H1 (cell line): ENCODE data around the gene MYO15A. TPM values are rescaled to one million over a fixed set of nuclear protein-coding genes. Genes with fewer than 3 reads are reported as not detected.

ENCODE experiments used
- ATF2 ChIP-seq: IDR thresholded peaks from 2 replicates; pipeline ENCODE4 v1.6.1; 2012; ENCODE audit warnings: low read length, inconsistent platforms
- ATF3 ChIP-seq: IDR thresholded peaks from 2 replicates; pipeline ENCODE4 v1.6.1; 2011; ENCODE audit warnings: low read depth, mild to moderate bottlenecking, low read length; ENCODE audit not compliant: insufficient read depth
- CHD2 ChIP-seq: IDR thresholded peaks from 2 replicates; pipeline ENCODE4 v1.6.1; 2012; ENCODE audit warnings: low read length, improper control_type of control experiment
- CTBP2 ChIP-seq: IDR thresholded peaks from 2 replicates; pipeline ENCODE4 v1.7.0; 2011; ENCODE audit warnings: borderline replicate concordance, mild to moderate bottlenecking, moderate library complexity, mixed read lengths, low read length; ENCODE audit not compliant: insufficient read depth, insufficient read length
- FOSL1 ChIP-seq: IDR thresholded peaks from 2 replicates; pipeline ENCODE4 v1.6.1; 2011; ENCODE audit warnings: mild to moderate bottlenecking, low read depth, low read length, moderate library complexity; ENCODE audit not compliant: insufficient read depth
- GABPA ChIP-seq: IDR thresholded peaks from 2 replicates; pipeline ENCODE4 v1.6.1; 2011; ENCODE audit warnings: mild to moderate bottlenecking, low read length, moderate library complexity, borderline replicate concordance; ENCODE audit not compliant: insufficient read depth
- GTF2F1 ChIP-seq: IDR thresholded peaks from 2 replicates; pipeline ENCODE4 v1.6.1; 2012; ENCODE audit warnings: low read depth, low read length, improper control_type of control experiment, borderline replicate concordance
- HDAC2 ChIP-seq, 2 experiments: fragments of 300-600 bp in 1 of 2; sonication (generic) in 1 of 2; IDR thresholded peaks; 2 replicates each; pipeline ENCODE4 v1.6.1; 2011 to 2012; ENCODE audit warnings: low read depth in 2 of 2, low read length in 2 of 2, mild to moderate bottlenecking in 2 of 2, moderate library complexity in 2 of 2, borderline replicate concordance in 1 of 2, inconsistent platforms in 1 of 2
- RBBP5 ChIP-seq: IDR thresholded peaks from 2 replicates; pipeline ENCODE4 v1.7.1; 2012; ENCODE audit warnings: low read depth, mild to moderate bottlenecking, inconsistent platforms, low read length, moderate library complexity, borderline replicate concordance
- RNF2 ChIP-seq: fragments of 200-900, 300-1000 bp; sonication (generic); IDR thresholded peaks from 2 replicates; pipeline ENCODE4 v1.7.1; 2016; ENCODE audit warnings: borderline replicate concordance, low read depth, mild to moderate bottlenecking, antibody characterized with exemption, low read length; ENCODE audit not compliant: poor library complexity, severe bottlenecking; ENCODE audit errors: missing control alignments
- TBP ChIP-seq: IDR thresholded peaks from 2 replicates; pipeline ENCODE4 v1.6.1; 2011; ENCODE audit warnings: low read depth, low read length, improper control_type of control experiment
- TCF12 ChIP-seq: IDR thresholded peaks from 2 replicates; pipeline ENCODE4 v1.6.1; 2011; ENCODE audit warnings: low read depth, mild to moderate bottlenecking, low read length
- USF2 ChIP-seq: IDR thresholded peaks from 2 replicates; pipeline ENCODE4 v1.6.1; 2011; ENCODE audit warnings: low read length, improper control_type of control experiment
- polyA plus RNA-seq, 7 experiments: library from polyadenylated mRNA; depleted of rRNA in 3 of 7; stranded (reverse) in 5 of 7; unstranded in 2 of 7; fragments of >200 nt in 5 of 7; fragments of 200-250 nt in 2 of 7; gene quantifications; 1 replicate in 5 of 7; 2 replicates in 1 of 7; 4 replicates in 1 of 7; pipeline versions ENCODE4 v1.2.1 to v1.2.3, GENCODE V29; 2011 to 2013; ENCODE audit warnings: missing spikeins in 2 of 7, mixed read lengths in 2 of 7
- total RNA-seq: library from RNA; stranded (reverse); fragmentation: NEBNext Ultra II Directional; extraction: Animal tissue kit (Norgen Biotek cat#: 25700); gene quantifications from 2 replicates; pipeline ENCODE4 v1.2.1, GENCODE V29; 2021
- TF ChIP-seq, protein P1 (sequence below), 3 experiments: IDR thresholded peaks; 1 replicate in 2 of 3; 2 replicates in 1 of 3; pipeline versions ENCODE4 v1.5.1 to v1.6.1; 2011; ENCODE audit warnings: low read length in 3 of 3, mild to moderate bottlenecking in 3 of 3, inconsistent platforms in 2 of 3, low read depth in 1 of 3, moderate library complexity in 1 of 3; ENCODE audit not compliant: insufficient read depth in 1 of 3; ENCODE audit errors: control extremely low read depth in 1 of 3

MYO15A gene
- total and polyA plus RNA-seq, 2 of the 8 experiments (the other 6 are each of a cell fraction or from before 2014, with no cell fraction given): 1.6 to 4.2 TPM

DNA sequence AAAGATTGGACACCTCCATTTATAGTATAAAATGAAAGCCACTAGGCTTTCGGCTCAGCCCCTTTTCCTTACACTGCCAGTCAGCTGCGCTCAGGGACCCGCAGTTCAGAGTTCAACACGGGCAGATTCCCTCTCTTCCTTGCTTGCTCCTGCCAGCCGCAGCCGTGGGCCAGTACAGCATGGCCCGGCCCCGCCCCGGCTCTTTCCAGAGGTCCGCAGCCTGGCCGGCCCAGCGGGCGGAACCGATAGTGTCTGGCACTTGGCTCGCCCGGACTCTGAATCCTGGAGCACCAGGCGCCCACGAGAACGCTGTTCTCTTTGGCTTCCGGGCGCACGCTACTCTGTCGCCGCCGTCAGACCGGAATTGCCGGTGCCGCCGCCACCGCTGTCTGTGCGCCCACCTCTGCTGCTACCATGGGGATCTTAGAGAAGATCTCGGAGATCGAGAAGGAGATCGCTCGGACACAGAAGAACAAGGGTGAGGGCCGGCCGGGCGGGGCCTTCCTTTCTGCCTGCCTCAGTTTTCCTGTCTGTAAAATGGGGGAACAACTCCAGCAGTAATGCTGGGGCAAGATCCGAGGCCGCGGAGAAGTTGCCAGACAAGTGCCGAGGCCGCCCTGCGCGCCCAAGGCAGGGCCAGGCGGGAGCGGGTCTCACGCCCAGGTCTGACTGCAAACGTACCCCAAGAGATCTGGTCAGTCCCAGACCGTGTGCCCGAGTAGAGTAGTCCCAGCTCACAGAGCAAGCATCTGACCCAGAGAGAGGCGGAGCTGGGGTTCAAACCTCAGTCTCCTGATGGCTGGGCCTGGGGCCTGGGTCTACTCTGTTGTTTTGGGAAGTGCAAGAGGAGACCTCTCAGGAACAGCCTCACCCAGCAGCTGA is 20.7 kb upstream of the MYO15A start, which contains the start of gene DRG2 (continued):
- TF ChIP-seq ATF2 (peak; percentile 51; the same call in 1 of the 2 replicates), HDAC2 (IDR thresholded peaks at IDR 0.05; ENCODE audit: borderline replicate concordance in 1 of 2, low read depth in 2 of 2, low read length in 2 of 2) (peak; percentile 91 to 92; a peak in 3 of 4 replicates), RNF2 (no peak), USF2 (no peak), TBP (peak; percentile 85), GTF2F1 (peak; percentile 85; the same call in 1 of the 2 replicates), GABPA (peak; percentile 98), TCF12 (peak; percentile 84), RBBP5 (peak; percentile 71; the same call in 1 of the 2 replicates), CTBP2 (no peak), CHD2 (peak; percentile 72; the same call in 1 of the 2 replicates), ATF3 (no peak), FOSL1 (0 out of 2 replicates have a peak, but pooled peaks have one; percentile 50)
- TF ChIP-seq, protein P1, sequence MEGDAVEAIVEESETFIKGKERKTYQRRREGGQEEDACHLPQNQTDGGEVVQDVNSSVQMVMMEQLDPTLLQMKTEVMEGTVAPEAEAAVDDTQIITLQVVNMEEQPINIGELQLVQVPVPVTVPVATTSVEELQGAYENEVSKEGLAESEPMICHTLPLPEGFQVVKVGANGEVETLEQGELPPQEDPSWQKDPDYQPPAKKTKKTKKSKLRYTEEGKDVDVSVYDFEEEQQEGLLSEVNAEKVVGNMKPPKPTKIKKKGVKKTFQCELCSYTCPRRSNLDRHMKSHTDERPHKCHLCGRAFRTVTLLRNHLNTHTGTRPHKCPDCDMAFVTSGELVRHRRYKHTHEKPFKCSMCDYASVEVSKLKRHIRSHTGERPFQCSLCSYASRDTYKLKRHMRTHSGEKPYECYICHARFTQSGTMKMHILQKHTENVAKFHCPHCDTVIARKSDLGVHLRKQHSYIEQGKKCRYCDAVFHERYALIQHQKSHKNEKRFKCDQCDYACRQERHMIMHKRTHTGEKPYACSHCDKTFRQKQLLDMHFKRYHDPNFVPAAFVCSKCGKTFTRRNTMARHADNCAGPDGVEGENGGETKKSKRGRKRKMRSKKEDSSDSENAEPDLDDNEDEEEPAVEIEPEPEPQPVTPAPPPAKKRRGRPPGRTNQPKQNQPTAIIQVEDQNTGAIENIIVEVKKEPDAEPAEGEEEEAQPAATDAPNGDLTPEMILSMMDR (IDR thresholded peaks at IDR 0.05; ENCODE audit: control extremely low read depth in 1 of 3, insufficient read depth in 1 of 3, low read depth in 1 of 3, low read length in 3 of 3): peak in 2 of 3 experiments; percentile 0 to 14; a peak in 1 of 4 replicates
